Liver (tissue), 3 donors: Measurements from ENCODE around the gene PMM2.

ENCODE experiments used
- EGR1 ChIP-seq, 2 donors: IDR thresholded peaks; 2 replicates each; pipeline ENCODE4 v1.6.1; 2016 to 2018; ENCODE audit warnings: antibody characterized with exemption in 2 of 2, low read depth in 2 of 2
- FOXA1 ChIP-seq: IDR thresholded peaks from 2 replicates; pipeline ENCODE4 v1.6.1; 2016; ENCODE audit warnings: antibody characterized with exemption
- FOXA2 ChIP-seq: IDR thresholded peaks from 2 replicates; pipeline ENCODE4 v1.6.1; 2016; ENCODE audit warnings: antibody characterized with exemption
- HNF4G ChIP-seq: IDR thresholded peaks from 2 replicates; pipeline ENCODE4 v1.6.1; 2016; ENCODE audit warnings: antibody characterized with exemption
- MAX ChIP-seq: IDR thresholded peaks from 2 replicates; pipeline ENCODE4 v1.6.1; 2016; ENCODE audit warnings: antibody characterized with exemption
- RAD21 ChIP-seq, 2 donors: IDR thresholded peaks; 2 replicates each; pipeline ENCODE4 v1.6.1; 2016; ENCODE audit warnings: antibody characterized with exemption in 2 of 2, mild to moderate bottlenecking in 2 of 2
- SP1 ChIP-seq: IDR thresholded peaks from 2 replicates; pipeline ENCODE4 v1.6.1; 2018; ENCODE audit warnings: antibody characterized with exemption, mild to moderate bottlenecking
- TAF1 ChIP-seq: conservative IDR thresholded peaks from 2 replicates; pipeline ENCODE4 v1.6.1; 2016; ENCODE audit warnings: antibody characterized with exemption, mild to moderate bottlenecking
- YY1 ChIP-seq: IDR thresholded peaks from 2 replicates; pipeline ENCODE4 v1.6.1; 2016; ENCODE audit warnings: antibody characterized with exemption, mild to moderate bottlenecking
- ZBTB33 ChIP-seq: IDR thresholded peaks from 2 replicates; pipeline ENCODE4 v1.6.1; 2016; ENCODE audit warnings: antibody characterized with exemption
- TF ChIP-seq, protein P1 (sequence below): fragments of 150-350 bp; IDR thresholded peaks from 2 replicates; pipeline ENCODE4 v1.5.1; 2017; ENCODE audit warnings: improper control_type of control experiment, low read depth, low read length; ENCODE audit not compliant: missing input control
- donor health status: healthy.
- donor health status: healthy.

- TF ChIP-seq, protein P1, sequence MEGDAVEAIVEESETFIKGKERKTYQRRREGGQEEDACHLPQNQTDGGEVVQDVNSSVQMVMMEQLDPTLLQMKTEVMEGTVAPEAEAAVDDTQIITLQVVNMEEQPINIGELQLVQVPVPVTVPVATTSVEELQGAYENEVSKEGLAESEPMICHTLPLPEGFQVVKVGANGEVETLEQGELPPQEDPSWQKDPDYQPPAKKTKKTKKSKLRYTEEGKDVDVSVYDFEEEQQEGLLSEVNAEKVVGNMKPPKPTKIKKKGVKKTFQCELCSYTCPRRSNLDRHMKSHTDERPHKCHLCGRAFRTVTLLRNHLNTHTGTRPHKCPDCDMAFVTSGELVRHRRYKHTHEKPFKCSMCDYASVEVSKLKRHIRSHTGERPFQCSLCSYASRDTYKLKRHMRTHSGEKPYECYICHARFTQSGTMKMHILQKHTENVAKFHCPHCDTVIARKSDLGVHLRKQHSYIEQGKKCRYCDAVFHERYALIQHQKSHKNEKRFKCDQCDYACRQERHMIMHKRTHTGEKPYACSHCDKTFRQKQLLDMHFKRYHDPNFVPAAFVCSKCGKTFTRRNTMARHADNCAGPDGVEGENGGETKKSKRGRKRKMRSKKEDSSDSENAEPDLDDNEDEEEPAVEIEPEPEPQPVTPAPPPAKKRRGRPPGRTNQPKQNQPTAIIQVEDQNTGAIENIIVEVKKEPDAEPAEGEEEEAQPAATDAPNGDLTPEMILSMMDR, result no peak
- no peak for TF ChIP-seq HNF4G
- TF ChIP-seq MAX, result no peak
- no peak for TF ChIP-seq FOXA1
- no peak for TF ChIP-seq SP1
- TF ChIP-seq RAD21 (IDR thresholded peaks at IDR 0.05), result no peak
- TF ChIP-seq ZBTB33, result no peak
- no peak for TF ChIP-seq YY1
- no peak for TF ChIP-seq TAF1
- no peak for TF ChIP-seq EGR1 (IDR thresholded peaks at IDR 0.05; ENCODE audit: low read depth in 2 of 2)
- no peak for TF ChIP-seq FOXA2
Measured at GRCh38 chr16:8849411-8850011, 51.9 kb downstream of the PMM2 start.
